Endothelial cell of umbilical vein (primary cell): ENCODE data around the gene AADACL4. TPM values are rescaled to one million over a fixed set of nuclear protein-coding genes. Genes with fewer than 3 reads are reported as not detected.

Source experiments
- BruUV-seq: library from RNA; stranded (reverse); fragments of 400-500 nt; replicated peaks from 2 replicates; lab custom pipeline; 2021; lab: Mats Ljungman, UMichigan
- CTCF ChIA-PET: fragments of 300-600, 350-600 bp; sonication (Branson Sonifier 250); formaldehyde crosslinking; loops from one replicate; lab custom pipeline; 2021; ENCODE audit warnings: antibody characterized with exemption, inconsistent platforms; lab: Charles Lee
- POLR2A ChIA-PET: fragments of 300-600, 350-600 bp; sonication (Branson Sonifier 250); formaldehyde crosslinking; loops from one replicate; lab custom pipeline; 2021; ENCODE audit warnings: antibody characterized with exemption, inconsistent platforms; lab: Charles Lee
- DNase-seq: peaks from one replicate; pipeline ENCODE4 v3.0.0-alpha.2; 2011; ENCODE audit warnings: low read depth, low spot score
- FAIRE-seq: peaks from 2 replicates; lab custom pipeline; 2011; peaks lifted over from hg19 to GRCh38; lab: Jason Lieb, UNC
- H2AFZ ChIP-seq: 2 replicates; pipeline ENCODE4 v1.6.0; 2012; ENCODE audit warnings: low read depth, low read length, control low read depth, inconsistent platforms
- H3K27ac ChIP-seq: 2 replicates; pipeline ENCODE4 v1.5.1; 2011; ENCODE audit warnings: low read depth, mild to moderate bottlenecking, control low read depth, low read length, moderate library complexity; ENCODE audit not compliant: insufficient read depth
- H3K27me3 ChIP-seq, 2 experiments: 2 replicates each; pipeline versions ENCODE4 v1.6.0 to v1.6.1; 2011; ENCODE audit warnings: low read length in 2 of 2, mixed read lengths in 1 of 2; ENCODE audit not compliant: control insufficient read depth in 2 of 2, insufficient read depth in 2 of 2
- H3K36me3 ChIP-seq, 2 experiments: 2 replicates in 1 of 2; 3 replicates in 1 of 2; pipeline ENCODE4 v1.5.1; 2011; ENCODE audit warnings: low read length in 2 of 2, mild to moderate bottlenecking in 1 of 2, moderate library complexity in 1 of 2; ENCODE audit not compliant: control insufficient read depth in 2 of 2, insufficient read depth in 2 of 2; ENCODE audit errors: extremely low read depth in 1 of 2
- H3K4me1 ChIP-seq: 3 replicates; pipeline ENCODE4 v1.5.1; 2011; ENCODE audit warnings: mild to moderate bottlenecking, low read length; ENCODE audit not compliant: control insufficient read depth, insufficient read depth; ENCODE audit errors: extremely low read depth
- H3K4me2 ChIP-seq: 2 replicates; pipeline ENCODE4 v1.6.1; 2011; ENCODE audit warnings: low read length, control low read depth, mixed read lengths; ENCODE audit not compliant: insufficient read depth
- H3K4me3 ChIP-seq, 3 experiments: fragments of 200-600 bp in 1 of 3; sonication (generic), shearing (Covaris generic) in 1 of 3; replicated peaks in 1 of 3; 2 replicates each; pipeline ENCODE4 v1.5.1; 2011 to 2016; ENCODE audit warnings: control low read depth in 3 of 3, low read length in 3 of 3, mild to moderate bottlenecking in 2 of 3, inconsistent platforms in 1 of 3, low read depth in 1 of 3, moderate library complexity in 1 of 3; ENCODE audit not compliant: insufficient read depth in 1 of 3
- H3K79me2 ChIP-seq: 2 replicates; pipeline ENCODE4 v1.6.0; 2012; ENCODE audit warnings: low read length, inconsistent platforms; ENCODE audit not compliant: control insufficient read depth, insufficient read depth
- H3K9ac ChIP-seq: replicated peaks from 2 replicates; pipeline ENCODE3; 2011; ENCODE audit warnings: low read length, control low read depth; ENCODE audit not compliant: insufficient read depth; ENCODE audit errors: extremely low read depth
- H3K9me1 ChIP-seq: replicated peaks from 3 replicates; pipeline ENCODE4 v1.6.0; 2011; ENCODE audit warnings: mild to moderate bottlenecking, low read length; ENCODE audit not compliant: control insufficient read depth, insufficient read depth; ENCODE audit errors: extremely low read depth
- H3K9me3 ChIP-seq: replicated peaks from 2 replicates; pipeline ENCODE4 v1.5.1; 2012; ENCODE audit warnings: low read length, inconsistent platforms; ENCODE audit not compliant: control insufficient read depth, insufficient read depth
- H4K20me1 ChIP-seq: replicated peaks from 2 replicates; pipeline ENCODE3; 2011; ENCODE audit warnings: mild to moderate bottlenecking, low read length; ENCODE audit not compliant: control insufficient read depth, insufficient read depth; ENCODE audit errors: extremely low read depth
- CTCF ChIP-seq, 2 donors: IDR thresholded peaks; 1 replicate in 1 of 2; 2 replicates in 1 of 2; pipeline ENCODE4 v1.5.1; 2011; ENCODE audit warnings: low read length in 2 of 2, mild to moderate bottlenecking in 2 of 2, moderate library complexity in 2 of 2, control low read depth in 1 of 2, inconsistent platforms in 1 of 2, low read depth in 1 of 2; ENCODE audit not compliant: insufficient read depth in 1 of 2; ENCODE audit errors: extremely low read depth in 1 of 2
- EZH2 ChIP-seq: IDR thresholded peaks from 2 replicates; pipeline ENCODE4 v1.6.1; 2012; ENCODE audit warnings: borderline replicate concordance, low read depth, mild to moderate bottlenecking, moderate library complexity, low read length, inconsistent platforms; ENCODE audit not compliant: severe bottlenecking
- JUN ChIP-seq: IDR thresholded peaks from 2 replicates; pipeline ENCODE4 v1.6.1; 2011; ENCODE audit warnings: borderline replicate concordance, low read depth; ENCODE audit not compliant: insufficient read length, insufficient read depth
- MYC ChIP-seq: IDR thresholded peaks from one replicate; pipeline ENCODE4 v1.6.1; 2011; ENCODE audit warnings: mild to moderate bottlenecking, low read depth, low read length
- POLR2A ChIP-seq: IDR thresholded peaks from 2 replicates; pipeline ENCODE4 v1.6.1; 2012; ENCODE audit warnings: low read depth, mild to moderate bottlenecking, control low read depth, low read length
- POLR2AphosphoS5 ChIP-seq: IDR thresholded peaks from 2 replicates; pipeline ENCODE4 v1.6.1; 2012; ENCODE audit warnings: low read depth, mild to moderate bottlenecking, control low read depth, low read length, moderate library complexity; ENCODE audit not compliant: insufficient read depth
- dilution Hi-C: fragments of 300-500 bp; cut with MboI; formaldehyde crosslinking; loops from one replicate; pipeline ENCODE4 v1.15.0; 2019; ENCODE audit warnings: low sequenced_read_pairs; ENCODE audit not compliant: extremely low pct_ligation_motif_present
- intact Hi-C: fragments of 100-400 bp; cut with micrococcal nuclease; formaldehyde crosslinking; loops from one replicate; pipeline ENCODE4 v1.10.0; 2022
- polyA plus RNA-seq, 4 experiments: library from polyadenylated mRNA; depleted of rRNA in 3 of 4; stranded (reverse) in 3 of 4; unstranded in 1 of 4; fragments of >200 nt; gene quantifications; 2 replicates each; pipeline versions ENCODE4 v1.2.1 to v1.2.3, GENCODE V29; 2011 to 2012; ENCODE audit warnings: missing spikeins in 1 of 4
- total RNA-seq: library from RNA; stranded (reverse); gene quantifications from 2 replicates; pipeline ENCODE4 v1.2.3, GENCODE V29; 2021
- TF ChIP-seq, protein P1 (sequence below): IDR thresholded peaks from 2 replicates; pipeline ENCODE4 v1.6.1; 2011; ENCODE audit not compliant: insufficient read depth, insufficient read length

The AADACL4 gene
- total and polyA plus RNA-seq, 2 donors (not counting 3 experiments of a cell fraction or from before 2014, with no cell fraction given): not detected

- POLR2A ChIA-PET: interaction anchor here (0.6 kb wide), 2 partner anchors 29 to 109 kb away, joined by 3 to 6 read pairs; no protein-coding TSS in a partner anchor
- DNase-seq: no peak
Observed at GRCh38 chr1:12629511-12629956, 14.4 kb upstream of the AADACL4 start.

More at GRCh38 chr1:12629511-12629956, 14.4 kb upstream of the AADACL4 start:
- Histone ChIP-seq H3K9me3 (no peaks in the 10 kb centered on the region), H3K4me1 (peaks cover 3% of the 10 kb centered on the region), H3K27me3 (peaks cover 0 to 2% of the 10 kb centered on the region in 2 experiments), H3K9ac (no peak overlapping the region), H3K36me3 (no peaks in the 10 kb centered on the region), H3K4me3 (no peak overlapping the region), H3K4me2 (no peak overlapping the region), H3K27ac (no peak overlapping the region), H4K20me1 (no peaks in the 10 kb centered on the region), H2AFZ (no peak overlapping the region), H3K79me2 (no peaks in the 10 kb centered on the region), H3K9me1 (no peaks in the 10 kb centered on the region)
- dilution Hi-C loops: no loop called here
- CTCF ChIA-PET: interaction anchor here (0.7 to 3.7 kb wide), 3 partner anchors 9 to 30 kb away, joined by 3 to 16 read pairs (median 4); no protein-coding TSS in a partner anchor
- BruUV-seq: no TSS peak
- intact Hi-C loops: no loop called here
- no peak for FAIRE-seq
- no peak for TF ChIP-seq POLR2AphosphoS5
- TF ChIP-seq, protein P1, sequence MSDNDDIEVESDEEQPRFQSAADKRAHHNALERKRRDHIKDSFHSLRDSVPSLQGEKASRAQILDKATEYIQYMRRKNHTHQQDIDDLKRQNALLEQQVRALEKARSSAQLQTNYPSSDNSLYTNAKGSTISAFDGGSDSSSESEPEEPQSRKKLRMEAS: no peak
- TF ChIP-seq MYC: no peak
- no peak for TF ChIP-seq JUN
- TF ChIP-seq EZH2: no peak
- TF ChIP-seq POLR2A: no peak
- TF ChIP-seq CTCF (IDR thresholded peaks at IDR 0.05; ENCODE audit: extremely low read depth in 1 of 2, insufficient read depth in 1 of 2, low read depth in 1 of 2, low read length in 2 of 2): no peak
